ENCODE measurements around the gene REM1. TPM values are rescaled to one million over a fixed set of nuclear protein-coding genes. Genes with fewer than 3 reads are reported as not detected.

The REM1 gene
- total and polyA plus RNA-seq, 2 of the 13 experiments (the other 11 are each of a cell fraction or from before 2014, with no cell fraction given): not detected

GRCh38 chr20:31514154-31515071 lies 39.3 kb downstream of the REM1 start, which contains the start of gene HM13 (continued):
- TF ChIP-seq HNRNPH1 (optimal IDR thresholded peaks at IDR 0.05; ENCODE audit: low read depth, low read length) (no peak), PAXIP1 (CRISPR knock-in tag; conservative IDR thresholded peaks at IDR 0.05) (peak; percentile 60), ZSCAN21 (CRISPR knock-in tag; IDR thresholded peaks at IDR 0.05; ENCODE audit: borderline replicate concordance) (peak; percentile 95), ATRX (CRISPR knock-in tag; IDR thresholded peaks at IDR 0.05; ENCODE audit: borderline replicate concordance) (no peak), ZNF142 (CRISPR knock-in tag; IDR thresholded peaks at IDR 0.05) (peak; percentile 90), MIER3 (CRISPR knock-in tag; IDR thresholded peaks at IDR 0.05; ENCODE audit: borderline replicate concordance) (no peak; the same call in 1 of the 2 replicates), CBX2 (IDR thresholded peaks at IDR 0.05; ENCODE audit: low read depth, low read length) (no peak), CBX2 (CRISPR knock-in tag; IDR thresholded peaks at IDR 0.05; ENCODE audit: low read depth) (no peak), ZFP82 (CRISPR knock-in tag; IDR thresholded peaks at IDR 0.05; ENCODE audit: borderline replicate concordance) (no peak), BHLHE40 (IDR thresholded peaks at IDR 0.05; ENCODE audit: low read length) (peak; percentile 84), ZNF205 (CRISPR knock-in tag; IDR thresholded peaks at IDR 0.05) (no peak; the same call in 1 of the 2 replicates)
- TF ChIP-seq, protein P1, sequence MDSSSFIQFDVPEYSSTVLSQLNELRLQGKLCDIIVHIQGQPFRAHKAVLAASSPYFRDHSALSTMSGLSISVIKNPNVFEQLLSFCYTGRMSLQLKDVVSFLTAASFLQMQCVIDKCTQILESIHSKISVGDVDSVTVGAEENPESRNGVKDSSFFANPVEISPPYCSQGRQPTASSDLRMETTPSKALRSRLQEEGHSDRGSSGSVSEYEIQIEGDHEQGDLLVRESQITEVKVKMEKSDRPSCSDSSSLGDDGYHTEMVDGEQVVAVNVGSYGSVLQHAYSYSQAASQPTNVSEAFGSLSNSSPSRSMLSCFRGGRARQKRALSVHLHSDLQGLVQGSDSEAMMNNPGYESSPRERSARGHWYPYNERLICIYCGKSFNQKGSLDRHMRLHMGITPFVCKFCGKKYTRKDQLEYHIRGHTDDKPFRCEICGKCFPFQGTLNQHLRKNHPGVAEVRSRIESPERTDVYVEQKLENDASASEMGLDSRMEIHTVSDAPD (CRISPR knock-in tag; IDR thresholded peaks at IDR 0.05): no peak
- TF ChIP-seq, protein P2, sequence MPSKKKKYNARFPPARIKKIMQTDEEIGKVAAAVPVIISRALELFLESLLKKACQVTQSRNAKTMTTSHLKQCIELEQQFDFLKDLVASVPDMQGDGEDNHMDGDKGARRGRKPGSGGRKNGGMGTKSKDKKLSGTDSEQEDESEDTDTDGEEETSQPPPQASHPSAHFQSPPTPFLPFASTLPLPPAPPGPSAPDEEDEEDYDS (CRISPR knock-in tag; IDR thresholded peaks at IDR 0.05): peak; percentile 76
- TF ChIP-seq, protein P3, sequence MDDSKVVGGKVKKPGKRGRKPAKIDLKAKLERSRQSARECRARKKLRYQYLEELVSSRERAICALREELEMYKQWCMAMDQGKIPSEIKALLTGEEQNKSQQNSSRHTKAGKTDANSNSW (CRISPR knock-in tag; IDR thresholded peaks at IDR 0.05; ENCODE audit: borderline replicate concordance): peak; percentile 33; the same call in 1 of the 2 replicates
- TF ChIP-seq, protein P4, sequence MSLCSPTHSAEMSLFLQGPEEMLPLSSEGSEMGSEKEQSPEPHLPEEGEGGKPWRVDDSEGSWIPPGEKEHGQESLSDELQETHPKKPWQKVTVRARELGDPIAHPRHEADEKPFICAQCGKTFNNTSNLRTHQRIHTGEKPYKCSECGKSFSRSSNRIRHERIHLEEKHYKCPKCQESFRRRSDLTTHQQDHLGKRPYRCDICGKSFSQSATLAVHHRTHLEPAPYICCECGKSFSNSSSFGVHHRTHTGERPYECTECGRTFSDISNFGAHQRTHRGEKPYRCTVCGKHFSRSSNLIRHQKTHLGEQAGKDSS (CRISPR knock-in tag; IDR thresholded peaks at IDR 0.05; ENCODE audit: borderline replicate concordance, low read depth): peak; percentile 89

All from HepG2 (cell line).